Neuronal stem cell (in vitro differentiated cells): ENCODE results near the gene EFCAB9.

Source experiments
- DNase-seq: peaks from one replicate; pipeline ENCODE4 v3.0.0-alpha.2; 2013; ENCODE audit warnings: low spot score
- H2AFZ ChIP-seq: one replicate; pipeline ENCODE4 v1.6.1; 2013; ENCODE audit warnings: mild to moderate bottlenecking, low read length, inconsistent platforms
- H2AK5ac ChIP-seq: 2 replicates; pipeline ENCODE4 v1.6.1; 2013; ENCODE audit warnings: low read depth, mild to moderate bottlenecking, inconsistent platforms, low read length, moderate library complexity, mixed read lengths
- H2BK120ac ChIP-seq: 2 replicates; pipeline ENCODE4 v1.6.1; 2013; ENCODE audit warnings: low read depth, mild to moderate bottlenecking, inconsistent platforms, low read length, moderate library complexity, mixed read lengths
- H2BK12ac ChIP-seq: one replicate; pipeline ENCODE4 v1.6.1; 2013; ENCODE audit warnings: low read length, inconsistent platforms
- H2BK15ac ChIP-seq: 2 replicates; pipeline ENCODE4 v1.6.1; 2013; ENCODE audit warnings: mild to moderate bottlenecking, low read length, inconsistent platforms, mixed read lengths
- H2BK5ac ChIP-seq: one replicate; pipeline ENCODE4 v1.6.1; 2013; ENCODE audit warnings: inconsistent platforms, mild to moderate bottlenecking, low read length, moderate library complexity
- H3K14ac ChIP-seq: one replicate; pipeline ENCODE4 v1.6.1; 2013; ENCODE audit warnings: low read length, inconsistent platforms
- H3K18ac ChIP-seq: 2 replicates; pipeline ENCODE4 v1.6.1; 2013; ENCODE audit warnings: low read length, inconsistent platforms
- H3K23ac ChIP-seq: 2 replicates; pipeline ENCODE4 v1.6.1; 2013; ENCODE audit warnings: low read depth, mild to moderate bottlenecking, mixed read lengths, low read length, inconsistent platforms; ENCODE audit not compliant: poor library complexity
- H3K27ac ChIP-seq: replicated peaks from 3 replicates; pipeline ENCODE4 v1.5.1; 2013; ENCODE audit warnings: low read length, inconsistent platforms
- H3K27me3 ChIP-seq, 3 experiments: 2 replicates each; pipeline ENCODE4 v1.6.1; 2013; ENCODE audit warnings: low read length in 3 of 3, mild to moderate bottlenecking in 2 of 3, inconsistent platforms in 1 of 3, low read depth in 1 of 3, mixed read lengths in 1 of 3, moderate library complexity in 1 of 3; ENCODE audit not compliant: control insufficient read depth in 3 of 3, insufficient read depth in 3 of 3
- H3K36me3 ChIP-seq, 2 donors: replicated peaks in 1 of 2; 2 replicates each; pipeline ENCODE4 v1.6.1; 2013; ENCODE audit warnings: low read length in 2 of 2; ENCODE audit not compliant: control insufficient read depth in 2 of 2, insufficient read depth in 2 of 2
- H3K4ac ChIP-seq: 2 replicates; pipeline ENCODE4 v1.6.1; 2013; ENCODE audit warnings: inconsistent platforms, mild to moderate bottlenecking, low read length, moderate library complexity
- H3K4me1 ChIP-seq, 2 donors: 1 replicate in 1 of 2; 2 replicates in 1 of 2; pipeline ENCODE4 v1.6.1; 2013; ENCODE audit warnings: low read length in 2 of 2, low read depth in 1 of 2; ENCODE audit not compliant: control insufficient read depth in 2 of 2, insufficient read depth in 1 of 2
- H3K4me2 ChIP-seq: one replicate; pipeline ENCODE4 v1.6.1; 2013; ENCODE audit warnings: mild to moderate bottlenecking, low read length, inconsistent platforms; ENCODE audit not compliant: insufficient read depth, poor library complexity, severe bottlenecking
- H3K4me3 ChIP-seq, 2 donors: 2 replicates each; pipeline ENCODE4 v1.5.1; 2013; ENCODE audit warnings: low read length in 2 of 2, mild to moderate bottlenecking in 2 of 2, inconsistent platforms in 1 of 2, moderate library complexity in 1 of 2
- H3K79me1 ChIP-seq: one replicate; pipeline ENCODE4 v1.6.1; 2013; ENCODE audit warnings: low read depth, mild to moderate bottlenecking, inconsistent platforms, low read length, moderate library complexity
- H3K9ac ChIP-seq: one replicate; pipeline ENCODE4 v1.6.1; 2013; ENCODE audit warnings: mild to moderate bottlenecking, low read depth, low read length, inconsistent platforms; ENCODE audit not compliant: poor library complexity
- H3K9me3 ChIP-seq, 2 donors: replicated peaks in 1 of 2; 2 replicates each; pipeline versions ENCODE3 to v1.6.1; 2013; ENCODE audit warnings: low read length in 2 of 2, mild to moderate bottlenecking in 2 of 2, inconsistent platforms in 1 of 2, low read depth in 1 of 2, mixed read lengths in 1 of 2, moderate library complexity in 1 of 2; ENCODE audit not compliant: control insufficient read depth in 2 of 2, insufficient read depth in 1 of 2
- H4K8ac ChIP-seq: one replicate; pipeline ENCODE4 v1.6.1; 2013; ENCODE audit warnings: low read depth, mild to moderate bottlenecking, inconsistent platforms, low read length, moderate library complexity
- H4K91ac ChIP-seq: one replicate; pipeline ENCODE4 v1.6.1; 2013; ENCODE audit warnings: low read length, low read depth, mild to moderate bottlenecking, inconsistent platforms; ENCODE audit not compliant: poor library complexity
- WGBS, 2 donors: extraction: QIAGEN DNeasy Blood & Tissue Kit; methylation state at CpG; one replicate each; pipeline ENCODE4 v1.1.7; 2013; ENCODE audit warnings: missing lambda C conversion rate in 2 of 2, mixed read lengths in 1 of 2; ENCODE audit not compliant: insufficient read length in 2 of 2, insufficient replicate concordance in 1 of 2; ENCODE audit errors: extremely low coverage in 2 of 2; 5-methylcytosine and 5-hydroxymethylcytosine counted together

The EFCAB9 gene

GRCh38 chr5:172213126-172213525, 19.2 kb downstream of the EFCAB9 start:
- Histone ChIP-seq H2BK5ac (no peak overlapping the region), H2BK120ac (no peak overlapping the region), H3K4me2 (no peak overlapping the region), H3K9ac (no peak overlapping the region), H3K27ac (no peak overlapping the region), H2AFZ (no peak overlapping the region), H3K18ac (no peak overlapping the region), H3K36me3 (peaks cover 16 to 98% of the 10 kb centered on the region in 2 donors), H3K4me1 (no peaks in the 10 kb centered on the region), H2AK5ac (no peak overlapping the region), H4K91ac (no peak overlapping the region), H3K4me3 (no peak overlapping the region), H3K27me3 (no peaks in the 10 kb centered on the region), H3K79me1 (peaks cover 2% of the 10 kb centered on the region), H3K9me3 (peaks cover 2 to 5% of the 10 kb centered on the region in 2 donors), H3K4ac (no peak overlapping the region), H2BK15ac (no peak overlapping the region), H3K23ac (no peak overlapping the region), H2BK12ac (no peak overlapping the region), H4K8ac (no peak overlapping the region), H3K14ac (no peak overlapping the region)
- no CpG with 5 or more reads among the region's 4 CpGs for WGBS, 2 donors
- no peak for DNase-seq

- no CpG with 5 or more reads among the region's 3 CpGs for WGBS, 2 donors
- H3K4me1 ChIP-seq = no peaks in the 10 kb centered on the region
These were observed 22.4 kb downstream of the EFCAB9 start for GRCh38 chr5:172216345-172216744.

GRCh38 chr5:172219296-172219695, 25.3 kb downstream of the EFCAB9 start:
- Histone ChIP-seq H4K8ac (no peak overlapping the region), H3K9ac (no peak overlapping the region), H2BK5ac (no peak overlapping the region), H3K14ac (no peak overlapping the region), H3K27me3 (no peaks in the 10 kb centered on the region), H3K27ac (no peak overlapping the region), H4K91ac (no peak overlapping the region), H3K36me3 (peaks cover 14 to 100% of the 10 kb centered on the region in 2 donors), H3K23ac (no peak overlapping the region), H3K4me2 (no peak overlapping the region), H2AK5ac (no peak overlapping the region), H3K4me1 (no peaks in the 10 kb centered on the region), H3K4me3 (no peak overlapping the region), H2BK15ac (no peak overlapping the region), H2BK12ac (no peak overlapping the region), H3K18ac (no peak overlapping the region), H3K4ac (no peak overlapping the region), H2BK120ac (no peak overlapping the region), H2AFZ (no peak overlapping the region), H3K9me3 (peaks cover under 1 to 22% of the 10 kb centered on the region in 2 donors), H3K79me1 (peaks cover 2% of the 10 kb centered on the region)
- no CpG with 5 or more reads among the region's 2 CpGs for WGBS, 2 donors
- no peak for DNase-seq

More at GRCh38 chr5:172216345-172216744, 22.4 kb downstream of the EFCAB9 start:
- Histone ChIP-seq H2BK15ac (no peak overlapping the region), H3K4me3 (no peak overlapping the region), H3K36me3 (peaks cover 18 to 100% of the 10 kb centered on the region in 2 donors), H3K4me2 (no peak overlapping the region), H3K79me1 (peaks cover 2% of the 10 kb centered on the region), H3K4ac (no peak overlapping the region), H3K27ac (no peak overlapping the region), H3K23ac (no peak overlapping the region), H4K91ac (no peak overlapping the region), H2BK120ac (no peak overlapping the region), H2AFZ (no peak overlapping the region), H3K9me3 (peaks cover 2 to 24% of the 10 kb centered on the region in 2 donors), H3K27me3 (no peaks in the 10 kb centered on the region), H2BK12ac (no peak overlapping the region), H3K9ac (no peak overlapping the region), H2AK5ac (no peak overlapping the region), H3K18ac (no peak overlapping the region), H3K14ac (no peak overlapping the region), H2BK5ac (no peak overlapping the region), H4K8ac (no peak overlapping the region)
- no peak for DNase-seq

GRCh38 chr5:172223901-172224873, 30.2 kb downstream of the EFCAB9 start:
- Histone ChIP-seq H3K4me3 (no peak overlapping the region), H2BK12ac (no peak overlapping the region), H3K4me2 (no peak overlapping the region), H3K9ac (no peak overlapping the region), H2AFZ (no peak overlapping the region), H4K8ac (no peak overlapping the region), H3K27ac (peak overlapping the region; percentile 58), H2BK5ac (no peak overlapping the region), H3K36me3 (peaks cover 8 to 96% of the 10 kb centered on the region in 2 donors), H3K4ac (no peak overlapping the region), H4K91ac (no peak overlapping the region), H2BK15ac (no peak overlapping the region), H2BK120ac (no peak overlapping the region), H3K27me3 (no peaks in the 10 kb centered on the region), H3K4me1 (peaks cover 0 to 3% of the 10 kb centered on the region in 2 donors), H3K79me1 (peaks cover 2% of the 10 kb centered on the region), H2AK5ac (no peak overlapping the region), H3K23ac (no peak overlapping the region), H3K9me3 (peaks cover 0 to 11% of the 10 kb centered on the region in 2 donors), H3K14ac (no peak overlapping the region), H3K18ac (no peak overlapping the region)
- no peak for DNase-seq
- WGBS, 2 donors = no CpG with 5 or more reads among the region's 10 CpGs
